Body of pancreas (tissue), 4 donors: ENCODE results near the gene CCDC7.

Experiments used
- POLR2A ChIP-seq, 3 donors: fragments of 450-650 bp; IDR thresholded peaks; one replicate each; pipeline ENCODE4 v1.6.1; 2016; ENCODE audit warnings: antibody characterized with exemption in 3 of 3, mild to moderate bottlenecking in 2 of 3
- TF ChIP-seq, protein P1 (sequence below), 7 experiments: fragments of 450-650 bp in 4 of 7; fragments of 200-600 bp in 3 of 7; sonication (generic) in 3 of 7; IDR thresholded peaks; one replicate each; pipeline ENCODE4 v1.5.1; 2016 to 2019; ENCODE audit warnings: antibody characterized with exemption in 7 of 7

DNA sequence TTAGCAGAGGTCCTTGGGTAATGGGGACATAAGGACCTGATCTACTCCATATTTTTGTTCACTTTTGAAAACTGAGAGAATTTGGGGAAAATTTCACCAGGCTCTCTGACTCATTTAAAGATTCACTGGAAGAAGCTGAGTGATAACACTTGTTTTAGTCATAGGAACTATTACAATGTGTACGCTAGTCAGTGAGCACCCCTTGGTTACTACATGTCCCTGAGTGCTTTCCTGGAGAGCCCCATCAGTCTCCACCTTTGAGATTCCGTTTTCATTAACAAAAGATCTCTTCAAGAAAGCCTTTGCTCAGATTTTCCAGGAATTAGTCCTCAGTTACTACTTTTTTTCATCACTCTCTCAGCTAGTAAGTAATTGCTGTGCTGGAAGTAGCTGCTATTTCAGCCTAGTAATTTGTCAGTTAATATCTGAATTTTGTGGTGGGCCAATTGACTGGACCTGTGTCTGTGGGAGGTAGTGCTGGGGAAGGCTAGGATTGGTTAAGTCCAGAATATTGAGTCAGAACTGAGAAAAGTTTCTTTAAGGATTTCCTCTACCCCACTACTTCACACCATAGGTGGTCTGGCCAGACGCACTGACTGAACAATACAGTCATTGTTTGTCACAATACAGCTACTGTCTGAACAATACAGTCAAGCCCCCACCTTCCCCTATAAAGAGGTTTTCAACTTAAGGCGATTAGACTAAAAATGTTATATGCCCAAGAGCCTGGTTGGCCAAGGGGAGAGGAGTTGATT lies 235.0 kb downstream of the CCDC7 start:
- TF ChIP-seq, protein P1, sequence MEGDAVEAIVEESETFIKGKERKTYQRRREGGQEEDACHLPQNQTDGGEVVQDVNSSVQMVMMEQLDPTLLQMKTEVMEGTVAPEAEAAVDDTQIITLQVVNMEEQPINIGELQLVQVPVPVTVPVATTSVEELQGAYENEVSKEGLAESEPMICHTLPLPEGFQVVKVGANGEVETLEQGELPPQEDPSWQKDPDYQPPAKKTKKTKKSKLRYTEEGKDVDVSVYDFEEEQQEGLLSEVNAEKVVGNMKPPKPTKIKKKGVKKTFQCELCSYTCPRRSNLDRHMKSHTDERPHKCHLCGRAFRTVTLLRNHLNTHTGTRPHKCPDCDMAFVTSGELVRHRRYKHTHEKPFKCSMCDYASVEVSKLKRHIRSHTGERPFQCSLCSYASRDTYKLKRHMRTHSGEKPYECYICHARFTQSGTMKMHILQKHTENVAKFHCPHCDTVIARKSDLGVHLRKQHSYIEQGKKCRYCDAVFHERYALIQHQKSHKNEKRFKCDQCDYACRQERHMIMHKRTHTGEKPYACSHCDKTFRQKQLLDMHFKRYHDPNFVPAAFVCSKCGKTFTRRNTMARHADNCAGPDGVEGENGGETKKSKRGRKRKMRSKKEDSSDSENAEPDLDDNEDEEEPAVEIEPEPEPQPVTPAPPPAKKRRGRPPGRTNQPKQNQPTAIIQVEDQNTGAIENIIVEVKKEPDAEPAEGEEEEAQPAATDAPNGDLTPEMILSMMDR (IDR thresholded peaks at IDR 0.05): no peak
- no peak for TF ChIP-seq POLR2A (IDR thresholded peaks at IDR 0.05)
